HepG2 (cell line): Measurements from ENCODE around the gene STUB1. TPM values are rescaled to one million over a fixed set of nuclear protein-coding genes. Genes with fewer than 3 reads are reported as not detected.
A peak's percentile ranks its signal among the peaks of the same experiment; 100 is the strongest.

Experiments
- AKAP8 ChIP-seq: sonication (generic); formaldehyde crosslinking; IDR thresholded peaks from 2 replicates; pipeline ENCODE4 v1.5.1; 2020; ENCODE audit warnings: mild to moderate bottlenecking, missing genetic modification reagents
- DMTF1 ChIP-seq: sonication (generic); formaldehyde crosslinking; IDR thresholded peaks from 2 replicates; pipeline ENCODE4 v1.4.0; 2020; ENCODE audit warnings: mild to moderate bottlenecking, missing genetic modification reagents
- KMT2B ChIP-seq: IDR thresholded peaks from 2 replicates; pipeline ENCODE4 v1.6.1; 2016; ENCODE audit warnings: missing genetic modification reagents, missing compliant biosample characterization
- NCOA5 ChIP-seq: sonication (generic); formaldehyde crosslinking; IDR thresholded peaks from 2 replicates; pipeline ENCODE4 v1.4.0; 2020; ENCODE audit warnings: missing genetic modification reagents
- NFAT5 ChIP-seq: sonication (generic); formaldehyde crosslinking; IDR thresholded peaks from 2 replicates; pipeline ENCODE4 v1.4.0; 2020; ENCODE audit warnings: missing genetic modification reagents
- YEATS2 ChIP-seq: sonication (generic); formaldehyde crosslinking; IDR thresholded peaks from 2 replicates; pipeline ENCODE4 v1.4.0; 2020; ENCODE audit warnings: missing genetic modification reagents, borderline replicate concordance
- ZNF101 ChIP-seq: sonication (generic); formaldehyde crosslinking; IDR thresholded peaks from 2 replicates; pipeline ENCODE4 v1.4.0; 2020; ENCODE audit warnings: mild to moderate bottlenecking, low read depth, missing genetic modification reagents, borderline replicate concordance
- ZNF282 ChIP-seq: fragments of 450-650 bp; IDR thresholded peaks from 2 replicates; pipeline ENCODE4 v1.6.1; 2018; ENCODE audit not compliant: partially characterized antibody
- ZNF292 ChIP-seq: sonication (generic); formaldehyde crosslinking; IDR thresholded peaks from 2 replicates; pipeline ENCODE4 v1.8.1; 2022; ENCODE audit warnings: mild to moderate bottlenecking, low read depth, missing genetic modification reagents, borderline replicate concordance
- ZNF44 ChIP-seq: sonication (generic); formaldehyde crosslinking; IDR thresholded peaks from 2 replicates; pipeline ENCODE4 v1.5.1; 2020; ENCODE audit warnings: mild to moderate bottlenecking, missing genetic modification reagents
- ZNF605 ChIP-seq: sonication (generic); formaldehyde crosslinking; IDR thresholded peaks from 2 replicates; pipeline ENCODE4 v1.8.0; 2022; ENCODE audit warnings: mild to moderate bottlenecking, missing genetic modification reagents
- polyA plus RNA-seq, 8 experiments: library from polyadenylated mRNA; depleted of rRNA in 3 of 8; stranded (reverse) in 7 of 8; unstranded in 1 of 8; fragments of >200 nt; fragmentation: Illumina TruSeq in 4 of 8; extraction: Trizol in 4 of 8; gene quantifications; 2 replicates each; pipeline versions ENCODE4 v1.2.1 to v1.2.3, GENCODE V29; 2011 to 2016; ENCODE audit warnings: low read depth in 4 of 8, missing spikeins in 1 of 8, mixed read lengths in 1 of 8; ENCODE audit not compliant: insufficient read depth in 1 of 8
- total RNA-seq, 5 experiments: library from RNA; depleted of rRNA; stranded (reverse); fragments of >200 nt; fragmentation: Illumina TruSeq; extraction: Trizol; gene quantifications; 2 replicates each; pipeline ENCODE4 v1.2.3, GENCODE V29; 2016; ENCODE audit warnings: low read depth in 1 of 5
- TF ChIP-seq, protein P1 (sequence below): sonication (generic); formaldehyde crosslinking; IDR thresholded peaks from 2 replicates; pipeline ENCODE4 v1.4.0; 2020; ENCODE audit warnings: mild to moderate bottlenecking, missing genetic modification reagents, borderline replicate concordance
- TF ChIP-seq, protein P2 (sequence below): sonication (generic); formaldehyde crosslinking; IDR thresholded peaks from 2 replicates; pipeline ENCODE4 v1.5.0; 2020; ENCODE audit warnings: mild to moderate bottlenecking, missing genetic modification reagents
- TF ChIP-seq, protein P3 (sequence below): sonication (generic); formaldehyde crosslinking; IDR thresholded peaks from 2 replicates; pipeline ENCODE4 v1.8.0; 2022; ENCODE audit warnings: missing genetic modification reagents, mild to moderate bottlenecking, borderline replicate concordance

STUB1 gene
- total and polyA plus RNA-seq, 2 of the 13 experiments (the other 11 are each of a cell fraction or from before 2014, with no cell fraction given), result 52.9 to 78.2 TPM

DNA sequence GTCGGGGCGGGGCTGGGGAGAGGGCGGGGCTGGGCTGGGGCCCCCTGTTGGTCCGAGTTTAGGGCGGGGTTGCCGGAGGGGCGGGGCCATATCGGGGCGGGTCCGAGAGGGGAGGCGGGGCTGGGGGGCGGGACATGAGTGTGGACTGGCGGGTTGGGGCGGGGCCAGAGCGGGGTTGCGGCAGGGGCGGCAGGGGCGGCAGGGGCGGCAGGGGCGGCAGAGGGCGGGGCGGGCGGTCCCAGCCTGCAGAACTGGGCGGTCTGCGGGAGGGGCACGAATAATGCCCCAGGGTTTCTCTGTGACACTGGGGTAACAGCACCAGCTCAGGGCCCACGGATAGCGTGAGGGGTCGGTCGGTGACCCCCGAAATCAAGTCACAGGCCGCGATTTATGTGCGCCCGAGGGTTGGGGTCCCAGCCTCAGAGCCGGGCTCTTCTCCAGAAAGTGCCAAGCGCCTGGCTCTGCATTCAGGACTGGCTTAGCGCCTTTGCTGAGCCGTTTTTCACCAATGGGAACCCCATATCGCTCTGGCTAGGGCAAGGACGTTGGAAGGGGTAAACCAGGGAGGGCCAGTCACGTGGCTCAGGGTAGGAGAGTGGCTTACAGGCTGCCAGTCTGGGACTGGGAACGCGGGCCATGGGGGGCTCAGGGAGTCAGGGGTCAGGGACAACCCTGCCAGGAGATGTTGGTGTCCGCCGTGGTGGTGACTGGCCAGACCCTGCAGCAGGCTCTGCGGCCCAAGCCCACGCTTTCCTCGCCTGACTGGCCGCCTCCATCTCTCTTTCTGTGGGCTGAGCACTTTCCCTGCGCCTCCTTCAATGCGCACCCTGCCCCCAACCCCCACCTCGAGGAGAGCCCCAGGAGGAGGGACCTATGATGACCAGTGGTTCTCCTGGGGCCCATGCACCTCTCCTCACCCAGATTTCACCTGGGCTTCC is 42.9 kb upstream of the STUB1 start (continued):
- TF ChIP-seq DMTF1 (no peak), ZNF605 (CRISPR knock-in tag) (no peak), YEATS2 (CRISPR knock-in tag) (no peak), KMT2B (no peak; the same call in 1 of the 2 replicates), ZNF44 (CRISPR knock-in tag) (no peak), ZNF101 (no peak), ZNF282 (no peak), NCOA5 (no peak), NFAT5 (no peak), ZNF292 (CRISPR knock-in tag) (no peak), AKAP8 (peak; percentile 77; the same call in 1 of the 2 replicates)
- TF ChIP-seq, protein P1, sequence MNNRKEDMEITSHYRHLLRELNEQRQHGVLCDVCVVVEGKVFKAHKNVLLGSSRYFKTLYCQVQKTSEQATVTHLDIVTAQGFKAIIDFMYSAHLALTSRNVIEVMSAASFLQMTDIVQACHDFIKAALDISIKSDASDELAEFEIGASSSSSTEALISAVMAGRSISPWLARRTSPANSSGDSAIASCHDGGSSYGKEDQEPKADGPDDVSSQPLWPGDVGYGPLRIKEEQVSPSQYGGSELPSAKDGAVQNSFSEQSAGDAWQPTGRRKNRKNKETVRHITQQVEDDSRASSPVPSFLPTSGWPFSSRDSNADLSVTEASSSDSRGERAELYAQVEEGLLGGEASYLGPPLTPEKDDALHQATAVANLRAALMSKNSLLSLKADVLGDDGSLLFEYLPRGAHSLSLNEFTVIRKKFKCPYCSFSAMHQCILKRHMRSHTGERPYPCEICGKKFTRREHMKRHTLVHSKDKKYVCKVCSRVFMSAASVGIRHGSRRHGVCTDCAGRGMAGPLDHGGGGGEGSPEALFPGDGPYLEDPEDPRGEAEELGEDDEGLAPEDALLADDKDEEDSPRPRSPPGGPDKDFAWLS (CRISPR knock-in tag), result no peak
- TF ChIP-seq, protein P2, sequence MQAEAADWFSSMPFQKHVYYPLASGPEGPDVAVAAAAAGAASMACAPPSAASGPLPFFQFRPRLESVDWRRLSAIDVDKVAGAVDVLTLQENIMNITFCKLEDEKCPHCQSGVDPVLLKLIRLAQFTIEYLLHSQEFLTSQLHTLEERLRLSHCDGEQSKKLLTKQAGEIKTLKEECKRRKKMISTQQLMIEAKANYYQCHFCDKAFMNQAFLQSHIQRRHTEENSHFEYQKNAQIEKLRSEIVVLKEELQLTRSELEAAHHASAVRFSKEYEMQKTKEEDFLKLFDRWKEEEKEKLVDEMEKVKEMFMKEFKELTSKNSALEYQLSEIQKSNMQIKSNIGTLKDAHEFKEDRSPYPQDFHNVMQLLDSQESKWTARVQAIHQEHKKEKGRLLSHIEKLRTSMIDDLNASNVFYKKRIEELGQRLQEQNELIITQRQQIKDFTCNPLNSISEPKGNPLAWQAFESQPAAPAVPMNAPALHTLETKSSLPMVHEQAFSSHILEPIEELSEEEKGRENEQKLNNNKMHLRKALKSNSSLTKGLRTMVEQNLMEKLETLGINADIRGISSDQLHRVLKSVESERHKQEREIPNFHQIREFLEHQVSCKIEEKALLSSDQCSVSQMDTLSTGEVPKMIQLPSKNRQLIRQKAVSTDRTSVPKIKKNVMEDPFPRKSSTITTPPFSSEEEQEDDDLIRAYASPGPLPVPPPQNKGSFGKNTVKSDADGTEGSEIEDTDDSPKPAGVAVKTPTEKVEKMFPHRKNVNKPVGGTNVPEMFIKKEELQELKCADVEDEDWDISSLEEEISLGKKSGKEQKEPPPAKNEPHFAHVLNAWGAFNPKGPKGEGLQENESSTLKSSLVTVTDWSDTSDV (CRISPR knock-in tag), result 0 out of 2 replicates have a peak, but pooled peaks have one; percentile 49
- TF ChIP-seq, protein P3, sequence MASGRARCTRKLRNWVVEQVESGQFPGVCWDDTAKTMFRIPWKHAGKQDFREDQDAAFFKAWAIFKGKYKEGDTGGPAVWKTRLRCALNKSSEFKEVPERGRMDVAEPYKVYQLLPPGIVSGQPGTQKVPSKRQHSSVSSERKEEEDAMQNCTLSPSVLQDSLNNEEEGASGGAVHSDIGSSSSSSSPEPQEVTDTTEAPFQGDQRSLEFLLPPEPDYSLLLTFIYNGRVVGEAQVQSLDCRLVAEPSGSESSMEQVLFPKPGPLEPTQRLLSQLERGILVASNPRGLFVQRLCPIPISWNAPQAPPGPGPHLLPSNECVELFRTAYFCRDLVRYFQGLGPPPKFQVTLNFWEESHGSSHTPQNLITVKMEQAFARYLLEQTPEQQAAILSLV (CRISPR knock-in tag), result peak; percentile 58; the same call in 1 of the 2 replicates
